CD8-positive, alpha-beta memory T cell (primary cell): ENCODE data around the gene KIAA1671. TPM values are rescaled to one million over a fixed set of nuclear protein-coding genes. Genes with fewer than 3 reads are reported as not detected.

Source experiments
- CTCF ChIA-PET: fragments of 350-600 bp; sonication (Branson Sonifier 250); formaldehyde crosslinking; loops from one replicate; lab custom pipeline; 2021; ENCODE audit warnings: antibody characterized with exemption; lab: Charles Lee
- POLR2A ChIA-PET: fragments of 350-600 bp; sonication (Branson Sonifier 250); formaldehyde crosslinking; loops from one replicate; lab custom pipeline; 2021; ENCODE audit warnings: antibody characterized with exemption; lab: Charles Lee
- DNase-seq, 5 donors: peaks; one replicate each; pipeline versions ENCODE4 v3.0.0 to v3.0.0-alpha.2; 2020 to 2022; ENCODE audit warnings: mixed read lengths in 1 of 5
- H3K27ac ChIP-seq: one replicate; pipeline ENCODE4 v1.7.0; 2013; ENCODE audit warnings: low read depth, mild to moderate bottlenecking, low read length, moderate library complexity
- H3K27me3 ChIP-seq: 2 replicates; pipeline ENCODE4 v1.7.0; 2013; ENCODE audit warnings: low read length, mild to moderate bottlenecking; ENCODE audit not compliant: insufficient read depth, poor library complexity, severe bottlenecking
- H3K36me3 ChIP-seq: 2 replicates; pipeline ENCODE4 v1.7.0; 2013; ENCODE audit warnings: mild to moderate bottlenecking, low read length, moderate library complexity; ENCODE audit not compliant: insufficient read depth
- H3K4me1 ChIP-seq: 2 replicates; pipeline ENCODE4 v1.7.0; 2013; ENCODE audit warnings: mild to moderate bottlenecking, low read length, moderate library complexity; ENCODE audit not compliant: insufficient read depth
- H3K4me3 ChIP-seq: 2 replicates; pipeline ENCODE4 v1.7.0; 2013; ENCODE audit warnings: mild to moderate bottlenecking, low read length
- H3K9me3 ChIP-seq: 2 replicates; pipeline ENCODE4 v1.7.0; 2013; ENCODE audit warnings: mild to moderate bottlenecking, low read length
- H3K27ac Mint-ChIP-seq, 8 donors: one replicate each; pipeline ENCODE4 v1.8.0; 2020 to 2021; ENCODE audit warnings: mixed read lengths in 8 of 8, mild to moderate bottlenecking in 6 of 8, inconsistent platforms in 3 of 8, moderate library complexity in 3 of 8
- H3K27me3 Mint-ChIP-seq, 2 donors: one replicate each; pipeline ENCODE4 v1.8.0; 2020 to 2021; ENCODE audit warnings: mixed read lengths in 2 of 2, mild to moderate bottlenecking in 1 of 2, moderate library complexity in 1 of 2
- H3K36me3 Mint-ChIP-seq, 3 donors: one replicate each; pipeline ENCODE4 v1.8.0; 2020 to 2021; ENCODE audit warnings: mixed read lengths in 3 of 3, inconsistent platforms in 1 of 3, mild to moderate bottlenecking in 1 of 3
- H3K4me1 Mint-ChIP-seq, 3 donors: one replicate each; pipeline ENCODE4 v1.8.0; 2020 to 2021; ENCODE audit warnings: mixed read lengths in 3 of 3, inconsistent platforms in 1 of 3, mild to moderate bottlenecking in 1 of 3
- H3K4me3 Mint-ChIP-seq, 7 donors: one replicate each; pipeline ENCODE4 v1.8.0; 2020 to 2021; ENCODE audit warnings: mixed read lengths in 7 of 7, mild to moderate bottlenecking in 6 of 7, moderate library complexity in 4 of 7, inconsistent platforms in 2 of 7
- H3K9me3 Mint-ChIP-seq, 5 donors: one replicate each; pipeline ENCODE4 v1.8.0; 2020 to 2022; ENCODE audit warnings: mixed read lengths in 5 of 5, mild to moderate bottlenecking in 3 of 5, moderate library complexity in 2 of 5, inconsistent platforms in 1 of 5
- polyA plus RNA-seq: library from polyadenylated mRNA; unstranded; fragments of 300-500 nt; fragmentation: Illumina TruSeq; gene quantifications from one replicate; pipeline ENCODE4 v1.2.3, GENCODE V29; 2021
- total RNA-seq, 2 experiments: library from RNA; stranded (reverse); gene quantifications; one replicate each; pipeline ENCODE4 v1.2.3, GENCODE V29; 2021

KIAA1671 gene
- total and polyA plus RNA-seq, 3 experiments from 2014 or later, result 2.6 to 14.7 (median 13.8) TPM

DNA sequence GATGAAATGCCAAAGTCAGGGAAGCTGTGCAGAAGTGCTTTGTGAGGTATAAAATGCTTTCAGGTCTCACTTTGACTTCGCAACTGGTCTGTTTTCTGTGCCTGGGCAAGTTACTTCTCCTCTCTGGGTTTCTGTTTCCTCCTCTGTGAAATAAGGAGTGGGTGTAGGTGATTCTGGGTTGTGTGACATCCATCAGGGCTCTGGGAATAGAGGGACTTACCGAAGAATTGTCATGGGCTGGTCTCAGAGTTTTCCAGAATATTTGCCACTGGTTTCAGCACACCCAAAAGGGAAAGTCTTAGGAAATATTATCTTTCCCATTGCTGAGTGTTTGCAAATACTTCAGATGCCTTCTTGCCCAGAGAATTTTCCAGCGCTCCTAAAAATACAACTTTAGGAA is 118.4 kb downstream of the KIAA1671 start:
- ChIA-PET POLR2A (no interaction called here), CTCF (interaction anchor here (1.1 to 5.5 kb wide), 4 partner anchors 8 to 22 kb away, joined by 5 to 70 read pairs (median 7); no protein-coding TSS in a partner anchor)
- Mint-ChIP-seq H3K27me3 (no peaks in the 10 kb centered on the region), H3K4me1 (peaks cover 83 to 96% (median 95%) of the 10 kb centered on the region in 3 donors), H3K4me3 (peak overlapping the region; percentile 81 to 98 (median 92)), H3K36me3 (peaks cover 0 to 8% (median 0%) of the 10 kb centered on the region in 3 donors), H3K9me3 (peaks cover 0 to 4% (median 0%) of the 10 kb centered on the region in 5 donors), H3K27ac (peak overlapping the region; percentile 92 to 100 (median 98))
- H3K4me3 ChIP-seq, result peak overlapping the region; percentile 62
- no peaks in the 10 kb centered on the region for H3K27me3 ChIP-seq
- no peaks in the 10 kb centered on the region for H3K9me3 ChIP-seq
- no peak for DNase-seq
- peaks cover 75% of the 10 kb centered on the region for H3K4me1 ChIP-seq
- no peaks in the 10 kb centered on the region for H3K36me3 ChIP-seq
- peak overlapping the region; percentile 45 for H3K27ac ChIP-seq

DNA sequence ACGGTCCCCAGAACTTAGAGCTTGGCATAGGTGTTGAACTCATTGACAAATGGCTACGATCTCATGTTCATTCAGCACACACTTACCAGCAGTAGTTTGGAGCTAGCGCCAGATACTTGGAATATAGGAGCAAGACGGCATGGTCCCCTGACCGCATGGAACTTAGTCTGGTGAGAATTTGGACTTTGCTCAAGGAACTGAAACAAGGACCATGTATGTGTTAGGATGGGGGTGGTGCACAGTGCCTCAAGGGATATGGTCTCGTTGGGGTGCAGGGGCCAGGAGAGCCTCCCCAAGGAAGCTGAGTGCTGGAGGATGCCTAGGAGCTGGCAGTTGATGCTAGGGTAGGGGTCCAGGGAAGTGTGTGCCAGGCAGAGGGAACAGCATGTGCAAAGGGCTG is 119.2 kb downstream of the KIAA1671 start:
- ChIA-PET CTCF (interaction anchor here (1.8 to 2.0 kb wide), 2 partner anchors 11 to 23 kb away, joined by 5 to 9 read pairs; no protein-coding TSS in a partner anchor), POLR2A (interaction anchor here (0.7 kb wide), 1 partner anchor 220 kb away, joined by 5 read pairs; no protein-coding TSS in a partner anchor)
- H3K4me3 ChIP-seq, result no peak overlapping the region
- Mint-ChIP-seq H3K9me3 (peaks cover 0 to 4% (median 0%) of the 10 kb centered on the region in 5 donors), H3K4me3 (peak overlapping the region; percentile 81 to 98 (median 92)), H3K27ac (peak overlapping the region; percentile 15 to 100 (median 98)), H3K27me3 (no peaks in the 10 kb centered on the region), H3K4me1 (peaks cover 88 to 96% (median 96%) of the 10 kb centered on the region in 3 donors), H3K36me3 (peaks cover 0 to 8% (median 0%) of the 10 kb centered on the region in 3 donors)
- no peak overlapping the region for H3K27ac ChIP-seq
- DNase-seq, result no peak
- H3K36me3 ChIP-seq, result no peaks in the 10 kb centered on the region
- no peaks in the 10 kb centered on the region for H3K27me3 ChIP-seq
- peaks cover 76% of the 10 kb centered on the region for H3K4me1 ChIP-seq
- H3K9me3 ChIP-seq, result no peaks in the 10 kb centered on the region

DNA sequence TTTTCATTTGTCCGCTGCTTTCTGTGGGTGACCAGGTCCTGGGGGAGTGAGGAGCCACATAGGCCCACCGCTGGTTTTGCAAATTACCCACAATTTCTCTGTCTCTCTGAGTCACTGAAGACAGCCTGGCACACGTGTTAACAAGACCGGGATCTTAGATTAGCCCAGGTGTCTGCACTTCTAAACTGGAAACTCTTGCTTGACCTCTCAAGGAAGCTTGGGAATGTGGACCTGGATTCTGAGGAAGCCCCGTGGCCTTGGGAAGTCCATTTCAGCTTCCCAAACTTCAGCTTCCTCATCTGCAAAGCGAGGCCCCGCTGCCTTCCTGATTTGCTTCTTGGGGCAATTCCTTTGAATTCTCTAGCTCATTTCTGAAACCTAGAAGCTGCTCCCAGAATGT is 119.9 kb downstream of the KIAA1671 start:
- Histone ChIP-seq H3K27ac (no peak overlapping the region), H3K4me1 (peaks cover 76% of the 10 kb centered on the region), H3K27me3 (no peaks in the 10 kb centered on the region), H3K9me3 (no peaks in the 10 kb centered on the region), H3K4me3 (no peak overlapping the region), H3K36me3 (no peaks in the 10 kb centered on the region)
- H3K36me3 Mint-ChIP-seq, result peaks cover 0 to 8% (median 0%) of the 10 kb centered on the region in 3 donors
- peaks cover 88 to 97% (median 96%) of the 10 kb centered on the region in 3 donors for H3K4me1 Mint-ChIP-seq
- peak overlapping the region in 7 of 8 donors; percentile 15 to 100 (median 90) for H3K27ac Mint-ChIP-seq
- no peak for DNase-seq
- H3K4me3 Mint-ChIP-seq, result peak overlapping the region; percentile 66 to 98 (median 75)
- CTCF ChIA-PET, result interaction anchor here (1.8 to 2.0 kb wide), 2 partner anchors 12 to 23 kb away, joined by 5 to 9 read pairs; no protein-coding TSS in a partner anchor
- no peaks in the 10 kb centered on the region for H3K27me3 Mint-ChIP-seq
- H3K9me3 Mint-ChIP-seq, result peaks cover 0 to 4% (median 0%) of the 10 kb centered on the region in 5 donors
- POLR2A ChIA-PET, result no interaction called here

DNA sequence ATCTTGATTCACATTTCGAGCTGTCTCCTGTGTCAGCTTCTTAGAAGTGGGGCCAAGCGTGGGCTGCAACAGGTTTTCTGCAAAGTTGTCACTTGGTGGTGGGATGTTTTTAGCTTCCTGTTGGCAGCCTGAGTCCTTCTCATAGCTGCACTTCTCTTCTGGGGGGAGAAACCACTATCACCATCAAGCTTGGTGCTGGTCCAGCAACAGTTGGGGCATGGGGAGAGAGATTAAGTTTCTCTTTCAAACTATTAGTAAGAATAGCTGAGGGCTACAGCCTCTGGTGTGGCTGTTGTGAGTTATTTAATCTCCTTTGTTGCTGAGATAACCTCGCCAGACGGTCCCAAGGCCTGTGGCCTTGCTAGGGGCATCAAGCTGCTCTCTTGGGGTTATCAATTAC is 123.8 kb downstream of the KIAA1671 start:
- Histone ChIP-seq H3K9me3 (no peaks in the 10 kb centered on the region), H3K27me3 (no peaks in the 10 kb centered on the region), H3K4me3 (no peak overlapping the region), H3K36me3 (no peaks in the 10 kb centered on the region), H3K4me1 (peaks cover 45% of the 10 kb centered on the region), H3K27ac (peak overlapping the region; percentile 21)
- peak overlapping the region; percentile 56 to 89 (median 81) for H3K4me3 Mint-ChIP-seq
- CTCF ChIA-PET, result interaction anchor here (1.1 to 8.5 kb wide), 8 partner anchors 8 to 126 kb away, joined by 3 to 71 read pairs (median 8); no protein-coding TSS in a partner anchor
- no peaks in the 10 kb centered on the region for H3K9me3 Mint-ChIP-seq
- H3K36me3 Mint-ChIP-seq, result no peaks in the 10 kb centered on the region
- H3K4me1 Mint-ChIP-seq, result peaks cover 64 to 84% (median 84%) of the 10 kb centered on the region in 3 donors
- peak in 2 of 5 donors; percentile 48 to 61 for DNase-seq
- POLR2A ChIA-PET, result interaction anchor here (1.2 to 1.6 kb wide), 2 partner anchors 8 to 14 kb away, joined by 6 to 7 read pairs; no protein-coding TSS in a partner anchor
- H3K27ac Mint-ChIP-seq, result peak overlapping the region; percentile 74 to 94 (median 91)
- no peaks in the 10 kb centered on the region for H3K27me3 Mint-ChIP-seq

DNA sequence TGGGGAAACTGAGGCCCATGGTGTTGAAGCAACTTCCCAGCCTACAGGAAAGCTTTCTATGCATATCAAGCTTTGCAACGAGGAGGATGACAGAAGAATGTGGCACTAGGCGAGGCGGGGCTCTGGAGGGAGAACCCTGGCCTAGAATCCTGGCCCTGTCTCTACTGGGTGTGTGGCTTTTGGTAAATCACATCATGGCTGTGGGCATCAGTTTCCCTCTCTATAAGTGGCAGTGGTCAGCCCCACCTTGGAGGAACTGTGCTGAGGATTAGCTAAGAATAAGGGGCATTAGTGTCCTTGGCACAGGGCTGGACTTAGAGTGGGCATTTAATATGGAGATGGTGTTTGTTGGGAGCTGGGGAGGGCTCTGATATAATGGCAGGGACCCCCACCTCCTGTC is 124.5 kb downstream of the KIAA1671 start:
- peak overlapping the region; percentile 33 to 94 (median 89) for H3K27ac Mint-ChIP-seq
- no peaks in the 10 kb centered on the region for H3K27me3 Mint-ChIP-seq
- no peaks in the 10 kb centered on the region for H3K36me3 ChIP-seq
- peaks cover 64 to 84% (median 84%) of the 10 kb centered on the region in 3 donors for H3K4me1 Mint-ChIP-seq
- ChIA-PET POLR2A (interaction anchor here (1.1 to 1.6 kb wide), 3 partner anchors 9 to 14 kb away, joined by 4 to 7 read pairs (median 6); no protein-coding TSS in a partner anchor), CTCF (interaction anchor here (1.1 to 8.5 kb wide), 6 partner anchors 9 to 125 kb away, joined by 3 to 71 read pairs (median 10); no protein-coding TSS in a partner anchor)
- H3K36me3 Mint-ChIP-seq, result no peaks in the 10 kb centered on the region
- H3K27me3 ChIP-seq, result no peaks in the 10 kb centered on the region
- peaks cover 45% of the 10 kb centered on the region for H3K4me1 ChIP-seq
- H3K4me3 Mint-ChIP-seq, result peak overlapping the region in 6 of 7 donors; percentile 74 to 89 (median 81)
- no peak overlapping the region for H3K27ac ChIP-seq
- no peak for DNase-seq
- no peaks in the 10 kb centered on the region for H3K9me3 ChIP-seq
- no peak overlapping the region for H3K4me3 ChIP-seq
- H3K9me3 Mint-ChIP-seq, result no peaks in the 10 kb centered on the region

DNA sequence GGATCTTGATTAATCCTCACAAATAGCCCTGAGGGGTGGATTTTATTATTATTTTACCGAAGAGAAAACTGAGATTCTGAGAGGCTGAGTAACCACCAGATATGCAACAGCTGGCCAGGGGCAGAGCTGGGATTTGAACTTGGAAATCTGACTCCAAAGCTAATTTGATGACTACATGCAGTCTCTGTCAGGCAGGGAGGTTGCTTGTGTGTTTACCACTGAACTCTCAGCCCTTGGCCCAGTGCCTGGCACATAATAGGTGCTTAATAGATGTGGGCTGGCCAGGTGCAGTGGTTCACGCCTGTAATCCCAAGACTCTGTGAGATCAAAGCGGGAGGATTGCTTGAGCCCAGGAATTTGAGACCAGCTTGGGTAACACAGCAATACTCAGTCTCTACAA is 125.4 kb downstream of the KIAA1671 start:
- H3K27me3 Mint-ChIP-seq, result no peaks in the 10 kb centered on the region
- H3K27ac ChIP-seq, result no peak overlapping the region
- H3K27me3 ChIP-seq, result no peaks in the 10 kb centered on the region
- ChIA-PET CTCF (interaction anchor here (1.1 to 8.5 kb wide), 6 partner anchors 9 to 124 kb away, joined by 3 to 71 read pairs (median 10); no protein-coding TSS in a partner anchor), POLR2A (interaction anchor here (1.1 kb wide), 1 partner anchor 10 kb away, joined by 4 read pairs; no protein-coding TSS in a partner anchor)
- no peak overlapping the region for H3K4me3 ChIP-seq
- no peaks in the 10 kb centered on the region for H3K9me3 Mint-ChIP-seq
- H3K4me1 Mint-ChIP-seq, result peaks cover 62 to 81% (median 81%) of the 10 kb centered on the region in 3 donors
- no peaks in the 10 kb centered on the region for H3K9me3 ChIP-seq
- peak overlapping the region in 1 of 7 donors; percentile 3 for H3K4me3 Mint-ChIP-seq
- H3K36me3 ChIP-seq, result no peaks in the 10 kb centered on the region
- peaks cover 46% of the 10 kb centered on the region for H3K4me1 ChIP-seq
- no peak for DNase-seq
- H3K36me3 Mint-ChIP-seq, result no peaks in the 10 kb centered on the region
- H3K27ac Mint-ChIP-seq, result peak overlapping the region in 6 of 8 donors; percentile 81 to 92 (median 88)

DNA sequence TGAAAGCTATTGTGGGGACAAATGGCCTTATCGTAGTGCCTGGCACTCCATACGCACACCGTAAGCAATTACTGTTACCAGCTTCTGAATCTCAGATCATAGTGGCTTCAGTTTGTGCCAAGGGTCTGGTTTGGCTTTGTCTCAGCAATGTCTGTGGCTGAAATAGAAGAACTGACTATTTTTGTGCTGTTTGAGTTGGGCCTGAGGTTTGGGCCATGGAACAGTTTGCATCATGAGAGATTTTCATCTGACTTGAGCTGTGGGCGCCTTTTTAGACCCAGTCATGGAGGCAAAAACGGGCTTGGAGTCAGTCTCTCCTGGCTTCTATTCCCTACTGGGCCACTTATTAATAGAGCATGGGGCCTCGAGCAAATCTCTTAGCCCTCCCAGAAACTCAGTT is 126.1 kb downstream of the KIAA1671 start:
- H3K4me3 Mint-ChIP-seq, result peak overlapping the region in 1 of 7 donors; percentile 12
- no peak overlapping the region for H3K4me3 ChIP-seq
- H3K4me1 ChIP-seq, result peaks cover 46% of the 10 kb centered on the region
- H3K27ac ChIP-seq, result no peak overlapping the region
- no peak for DNase-seq
- no peaks in the 10 kb centered on the region for H3K9me3 Mint-ChIP-seq
- H3K36me3 ChIP-seq, result no peaks in the 10 kb centered on the region
- H3K4me1 Mint-ChIP-seq, result peaks cover 60 to 82% (median 80%) of the 10 kb centered on the region in 3 donors
- H3K27ac Mint-ChIP-seq, result peak overlapping the region; percentile 23 to 92 (median 48)
- no peaks in the 10 kb centered on the region for H3K27me3 ChIP-seq
- no peaks in the 10 kb centered on the region for H3K27me3 Mint-ChIP-seq
- CTCF ChIA-PET, result interaction anchor here (1.1 to 8.5 kb wide), 3 partner anchors 8 to 17 kb away, joined by 3 to 71 read pairs (median 70); no protein-coding TSS in a partner anchor
- H3K9me3 ChIP-seq, result no peaks in the 10 kb centered on the region
- no peaks in the 10 kb centered on the region for H3K36me3 Mint-ChIP-seq
- POLR2A ChIA-PET, result no interaction called here
